Femur (tissue), 1 donor: ENCODE results near the gene GALNT13.

Experiments used
- DNase-seq: peaks from one replicate; pipeline ENCODE4 v3.0.0-alpha.2; 2017

The GALNT13 gene

GRCh38 chr2:154132827-154133226, 261.1 kb downstream of the GALNT13 start:
- no peak for DNase-seq

- DNase-seq: no peak
Measured at GRCh38 chr2:154133823-154134222, 262.1 kb downstream of the GALNT13 start.

GRCh38 chr2:154140249-154141025, 268.7 kb downstream of the GALNT13 start:
- DNase-seq: no peak

- no peak for DNase-seq
Measured at GRCh38 chr2:154142480-154142879, 270.8 kb downstream of the GALNT13 start.

- no peak for DNase-seq
Measured at GRCh38 chr2:154143105-154143504, 271.4 kb downstream of the GALNT13 start.

- DNase-seq: no peak
Measured at GRCh38 chr2:154158101-154158500, 286.4 kb downstream of the GALNT13 start.

- no peak for DNase-seq
Measured at GRCh38 chr2:154161286-154161685, 289.6 kb downstream of the GALNT13 start.

- DNase-seq: no peak
Measured at GRCh38 chr2:154170400-154170799, 298.7 kb downstream of the GALNT13 start.

- DNase-seq: no peak
Measured at GRCh38 chr2:154173164-154173563, 301.4 kb downstream of the GALNT13 start.

GRCh38 chr2:154173919-154174318, 302.2 kb downstream of the GALNT13 start:
- no peak for DNase-seq

- DNase-seq: no peak
Measured at GRCh38 chr2:154182008-154182407, 310.3 kb downstream of the GALNT13 start.

GRCh38 chr2:154187948-154188347, 316.2 kb downstream of the GALNT13 start:
- no peak for DNase-seq

- DNase-seq: no peak
Measured at GRCh38 chr2:154189953-154190352, 318.2 kb downstream of the GALNT13 start.

- DNase-seq: no peak
Measured at GRCh38 chr2:154193246-154193645, 321.5 kb downstream of the GALNT13 start.

- no peak for DNase-seq
Measured at GRCh38 chr2:154194909-154195643, 323.4 kb downstream of the GALNT13 start.

GRCh38 chr2:154195644-154196195, 324.0 kb downstream of the GALNT13 start:
- no peak for DNase-seq

- DNase-seq: no peak
Measured at GRCh38 chr2:154198866-154199265, 327.1 kb downstream of the GALNT13 start.

GRCh38 chr2:154203206-154203605, 331.5 kb downstream of the GALNT13 start:
- DNase-seq: no peak

GRCh38 chr2:154203902-154204301, 332.2 kb downstream of the GALNT13 start:
- DNase-seq: no peak

GRCh38 chr2:154207288-154208047, 335.7 kb downstream of the GALNT13 start:
- no peak for DNase-seq

GRCh38 chr2:154223726-154224125, 352.0 kb downstream of the GALNT13 start:
- no peak for DNase-seq

- no peak for DNase-seq
Measured at GRCh38 chr2:154226931-154227330, 355.2 kb downstream of the GALNT13 start.
